ENCODE results near the gene SCRG1.

GRCh38 chr4:173347467-173347866 is 51.4 kb downstream of the SCRG1 start:
- no peak for TF ChIP-seq CTCF (IDR thresholded peaks at IDR 0.05)
- no peak for TF ChIP-seq POLR2A (IDR thresholded peaks at IDR 0.05)

All from uterus (tissue), 2 donors.